ENCODE data around the gene NOTCH2. TPM values are rescaled to one million over a fixed set of nuclear protein-coding genes. Genes with fewer than 3 reads are reported as not detected.
"Not testable (repeated sequence)": the region's sequence is repeated elsewhere in the genome, so short reads cannot be mapped to it uniquely, and the experiment has no call there.

Gene NOTCH2
- total and polyA plus RNA-seq, 10 of the 15 experiments (the other 5 are each of a cell fraction or from before 2014, with no cell fraction given) = 0.02 to 2.0 (median 0.62) TPM; not detected in 1

DNA sequence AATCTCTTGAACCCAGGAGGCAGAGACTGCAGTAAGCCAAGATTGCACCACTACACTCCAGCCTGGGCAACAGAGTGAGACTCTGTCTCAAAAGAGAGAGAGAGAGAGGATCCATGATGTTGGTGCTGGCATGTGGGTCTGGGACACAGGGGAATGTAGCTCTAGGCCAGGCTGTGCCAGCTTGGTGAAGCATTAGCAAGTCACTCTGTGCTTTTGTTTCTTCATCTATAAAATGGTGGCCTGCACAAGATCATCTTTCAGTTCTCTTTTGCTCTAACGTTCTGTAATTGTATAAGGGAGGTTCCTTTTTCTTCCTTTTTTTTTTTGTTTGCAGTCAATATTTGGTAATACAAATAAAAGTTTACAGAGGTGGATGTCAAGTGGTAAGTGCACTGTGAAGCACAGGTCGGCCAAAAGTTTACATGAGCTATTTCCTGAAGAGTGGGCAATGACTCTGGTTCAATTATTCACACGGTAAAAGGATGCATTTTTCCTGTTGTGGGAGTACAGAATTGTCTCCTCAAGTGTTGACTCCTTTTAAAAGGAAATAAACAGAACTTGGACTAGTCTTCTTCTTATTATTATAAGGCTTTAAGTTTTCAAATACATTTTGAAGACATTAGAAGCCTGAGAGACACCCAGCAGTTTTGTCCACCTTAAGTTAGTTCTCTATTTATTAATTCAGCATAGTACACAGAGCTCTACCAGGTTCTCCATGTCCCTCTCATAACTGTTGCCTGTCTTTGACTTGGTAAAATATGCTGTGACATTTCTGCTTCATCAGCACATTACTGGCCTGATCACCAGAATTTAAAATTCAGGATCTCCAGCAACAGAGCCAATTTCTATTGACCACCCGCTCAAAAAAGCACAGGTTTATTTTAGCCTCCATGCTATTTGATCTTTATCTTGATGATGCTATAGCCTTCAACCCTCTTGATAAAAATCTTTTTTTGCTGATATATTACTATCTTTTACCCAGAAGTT lies 23.1 kb upstream of the NOTCH2 start:
- in situ Hi-C loops (cut with MboI); H3K36me3 ChIP-seq (ENCODE audit: control insufficient read depth in 2 of 2, insufficient read depth in 2 of 2, low read length in 1 of 2); ATAC-seq; SMC1A ChIA-PET (ENCODE audit: uncharacterized antibody, unreplicated experiment); DNase-seq (ENCODE audit: low read depth, low spot score); H3K27me3 ChIP-seq (replicated peaks in 1 of 2; ENCODE audit: control insufficient read depth in 2 of 2, insufficient read depth in 2 of 2, low read length in 1 of 2); FAIRE-seq; H2AFZ ChIP-seq (ENCODE audit: control insufficient read depth, low read depth, low read length); H3K4me3 ChIP-seq; H3K4me2 ChIP-seq (ENCODE audit: control insufficient read depth, insufficient read depth); RAD21 ChIA-PET (ENCODE audit: unreplicated experiment); intact Hi-C loops (cut with micrococcal nuclease; ENCODE audit: unreplicated experiment); CTCF ChIA-PET; H3K27ac ChIP-seq (ENCODE audit: control insufficient read depth, insufficient read depth); H3K4me1 ChIP-seq (ENCODE audit: control insufficient read depth, insufficient read depth, low read length); H4K20me1 ChIP-seq (ENCODE audit: control insufficient read depth, insufficient read depth); H3K9ac ChIP-seq (ENCODE audit: control insufficient read depth, insufficient read depth, low read length); H3K79me2 ChIP-seq (ENCODE audit: control insufficient read depth, insufficient read depth, low read length); POLR2A ChIA-PET; H3K9me3 ChIP-seq (replicated peaks; ENCODE audit: control insufficient read depth, insufficient read depth, low read length); BruUV-seq (replicated peaks): not testable (repeated sequence)
- 43% methylated on average over 2 of the region's 4 CpGs for WGBS (ENCODE audit: insufficient coverage, insufficient replicate concordance, low lambda C conversion rate, missing lambda C conversion rate)

DNA sequence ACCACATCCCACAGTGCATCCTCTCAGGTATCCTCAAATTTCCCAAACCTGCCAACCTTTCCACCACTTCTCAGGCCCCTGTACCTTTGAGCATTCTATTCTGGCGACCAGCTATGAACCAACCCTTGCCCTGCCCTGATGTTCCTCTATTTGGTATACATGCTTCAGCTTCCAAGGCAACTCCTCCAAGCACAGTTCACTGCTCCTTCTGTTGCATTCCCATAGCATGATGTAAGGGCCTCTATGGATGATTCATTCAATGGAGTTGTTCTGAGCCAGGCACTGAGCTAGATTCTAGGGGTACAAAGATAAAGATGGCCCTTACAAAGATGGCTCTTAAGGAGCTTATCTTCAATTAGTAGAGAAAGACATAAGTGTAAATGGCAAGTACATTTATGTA lies 21.4 kb upstream of the NOTCH2 start:
- in situ Hi-C loops (cut with MboI); H3K79me2 ChIP-seq (ENCODE audit: control insufficient read depth, insufficient read depth, low read length); H3K4me2 ChIP-seq (ENCODE audit: control insufficient read depth, insufficient read depth); DNase-seq (ENCODE audit: low read depth, low spot score); ATAC-seq; H3K9ac ChIP-seq (ENCODE audit: control insufficient read depth, insufficient read depth, low read length); H3K4me1 ChIP-seq (ENCODE audit: control insufficient read depth, insufficient read depth, low read length); H4K20me1 ChIP-seq (ENCODE audit: control insufficient read depth, insufficient read depth); intact Hi-C loops (cut with micrococcal nuclease; ENCODE audit: unreplicated experiment); BruUV-seq (replicated peaks); H3K27me3 ChIP-seq (replicated peaks in 1 of 2; ENCODE audit: control insufficient read depth in 2 of 2, insufficient read depth in 2 of 2, low read length in 1 of 2); RAD21 ChIA-PET (ENCODE audit: unreplicated experiment); POLR2A ChIA-PET; H2AFZ ChIP-seq (ENCODE audit: control insufficient read depth, low read depth, low read length); H3K9me3 ChIP-seq (replicated peaks; ENCODE audit: control insufficient read depth, insufficient read depth, low read length); FAIRE-seq; H3K4me3 ChIP-seq; H3K27ac ChIP-seq (ENCODE audit: control insufficient read depth, insufficient read depth); CTCF ChIA-PET; SMC1A ChIA-PET (ENCODE audit: uncharacterized antibody, unreplicated experiment); H3K36me3 ChIP-seq (ENCODE audit: control insufficient read depth in 2 of 2, insufficient read depth in 2 of 2, low read length in 1 of 2): not testable (repeated sequence)
- WGBS (ENCODE audit: insufficient coverage, insufficient replicate concordance, low lambda C conversion rate, missing lambda C conversion rate) = no CpG with 5 or more reads among the region's 1 CpG

DNA sequence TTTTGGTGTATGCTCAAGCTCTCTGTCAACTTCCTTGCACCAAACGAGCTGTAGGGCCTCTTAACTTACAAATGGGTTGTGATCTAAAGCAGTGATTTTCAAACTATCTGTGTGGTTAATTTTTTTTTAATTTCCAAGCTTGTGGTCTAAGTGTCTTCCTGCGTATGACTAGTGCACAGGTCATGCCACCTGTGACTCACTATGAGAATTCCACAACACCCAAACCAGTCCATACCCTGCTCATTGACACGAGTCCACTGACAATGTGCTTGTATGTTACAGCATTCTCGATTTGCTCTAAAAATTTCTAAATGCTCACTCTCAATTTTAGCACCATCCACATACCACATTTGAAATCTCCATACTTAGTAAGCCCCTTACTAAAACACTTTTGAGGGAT lies 18.5 kb upstream of the NOTCH2 start:
- H3K27ac ChIP-seq (ENCODE audit: control insufficient read depth, insufficient read depth); H3K79me2 ChIP-seq (ENCODE audit: control insufficient read depth, insufficient read depth, low read length); H3K9me3 ChIP-seq (replicated peaks; ENCODE audit: control insufficient read depth, insufficient read depth, low read length); H3K4me1 ChIP-seq (ENCODE audit: control insufficient read depth, insufficient read depth, low read length); SMC1A ChIA-PET (ENCODE audit: uncharacterized antibody, unreplicated experiment); FAIRE-seq; H2AFZ ChIP-seq (ENCODE audit: control insufficient read depth, low read depth, low read length); ATAC-seq; intact Hi-C loops (cut with micrococcal nuclease; ENCODE audit: unreplicated experiment); POLR2A ChIA-PET; BruUV-seq (replicated peaks); H3K36me3 ChIP-seq (ENCODE audit: control insufficient read depth in 2 of 2, insufficient read depth in 2 of 2, low read length in 1 of 2); in situ Hi-C loops (cut with MboI); RAD21 ChIA-PET (ENCODE audit: unreplicated experiment); H3K4me2 ChIP-seq (ENCODE audit: control insufficient read depth, insufficient read depth); H3K27me3 ChIP-seq (replicated peaks in 1 of 2; ENCODE audit: control insufficient read depth in 2 of 2, insufficient read depth in 2 of 2, low read length in 1 of 2); H3K4me3 ChIP-seq; DNase-seq (ENCODE audit: low read depth, low spot score); H3K9ac ChIP-seq (ENCODE audit: control insufficient read depth, insufficient read depth, low read length); H4K20me1 ChIP-seq (ENCODE audit: control insufficient read depth, insufficient read depth); CTCF ChIA-PET: not testable (repeated sequence)
- WGBS (ENCODE audit: insufficient coverage, insufficient replicate concordance, low lambda C conversion rate, missing lambda C conversion rate) = 20% methylated on average over 3 of the region's 4 CpGs

DNA sequence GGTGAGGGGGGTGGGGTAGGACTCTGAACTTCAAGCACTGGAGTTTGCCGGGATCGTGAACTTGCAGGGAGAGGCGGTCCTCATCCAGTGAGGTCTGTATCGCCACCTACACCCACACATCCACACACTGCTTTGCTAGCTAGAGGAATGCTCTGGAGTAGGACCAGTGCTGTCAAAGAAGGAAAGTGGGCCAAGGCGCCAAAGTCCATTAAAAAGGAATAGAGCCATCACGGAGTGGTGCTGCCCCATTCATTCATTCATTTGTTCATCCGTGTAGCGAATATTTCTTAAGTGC lies 405 bp upstream of the NOTCH2 start:
- H3K4me1 ChIP-seq (ENCODE audit: control insufficient read depth, insufficient read depth, low read length); H2AFZ ChIP-seq (ENCODE audit: control insufficient read depth, low read depth, low read length); H3K4me3 ChIP-seq; H3K36me3 ChIP-seq (ENCODE audit: control insufficient read depth in 2 of 2, insufficient read depth in 2 of 2, low read length in 1 of 2); FAIRE-seq; ATAC-seq; H4K20me1 ChIP-seq (ENCODE audit: control insufficient read depth, insufficient read depth); H3K79me2 ChIP-seq (ENCODE audit: control insufficient read depth, insufficient read depth, low read length); H3K9ac ChIP-seq (ENCODE audit: control insufficient read depth, insufficient read depth, low read length); H3K9me3 ChIP-seq (replicated peaks; ENCODE audit: control insufficient read depth, insufficient read depth, low read length); RAD21 ChIA-PET (ENCODE audit: unreplicated experiment); BruUV-seq (replicated peaks); POLR2A ChIA-PET; H3K27ac ChIP-seq (ENCODE audit: control insufficient read depth, insufficient read depth); CTCF ChIA-PET; H3K27me3 ChIP-seq (replicated peaks in 1 of 2; ENCODE audit: control insufficient read depth in 2 of 2, insufficient read depth in 2 of 2, low read length in 1 of 2); in situ Hi-C loops (cut with MboI); intact Hi-C loops (cut with micrococcal nuclease; ENCODE audit: unreplicated experiment); SMC1A ChIA-PET (ENCODE audit: uncharacterized antibody, unreplicated experiment); DNase-seq (ENCODE audit: low read depth, low spot score); H3K4me2 ChIP-seq (ENCODE audit: control insufficient read depth, insufficient read depth): not testable (repeated sequence)
- no CpG with 5 or more reads among the region's 8 CpGs for WGBS (ENCODE audit: insufficient coverage, insufficient replicate concordance, low lambda C conversion rate, missing lambda C conversion rate)

Measured in GM12878 (cell line).